ENCODE results near the gene NFATC3.

Gene NFATC3

GRCh38 chr16:68273896-68274295, 188.7 kb downstream of the NFATC3 start:
- no peak for DNase-seq (ENCODE audit: low spot score)

- DNase-seq (ENCODE audit: low spot score), result no peak
These were observed 189.3 kb downstream of the NFATC3 start for GRCh38 chr16:68274441-68274840.

GRCh38 chr16:68275611-68276191, 190.5 kb downstream of the NFATC3 start:
- DNase-seq (ENCODE audit: low spot score), result peak; percentile 72

DNA sequence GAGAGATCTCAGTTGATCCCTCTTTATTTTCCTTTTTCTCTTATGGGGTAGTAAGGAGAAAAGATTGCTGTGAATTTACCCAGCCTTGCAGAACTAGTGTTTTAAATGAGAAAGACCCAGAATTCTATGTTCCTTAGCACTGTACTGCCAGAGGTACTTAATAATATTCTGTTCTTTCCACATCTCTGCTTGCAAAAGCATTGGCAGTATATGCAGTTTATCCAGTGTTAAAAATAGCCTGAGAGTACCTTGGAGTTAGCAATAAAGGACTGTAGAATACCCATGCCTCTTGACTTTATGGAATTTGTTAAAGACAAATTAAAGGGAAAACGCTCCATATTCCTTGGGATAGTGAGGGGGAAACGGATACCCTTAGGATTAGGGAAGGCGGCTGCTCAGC, 191.1 kb downstream of the NFATC3 start:
- DNase-seq (ENCODE audit: low spot score), result no peak

Data from CD4-positive, alpha-beta T cell treated with Interleukin-6 at 100 ng/mL for 8 hours (primary cell).